ENCODE measurements around the gene TMEM164.

Gene TMEM164

DNA sequence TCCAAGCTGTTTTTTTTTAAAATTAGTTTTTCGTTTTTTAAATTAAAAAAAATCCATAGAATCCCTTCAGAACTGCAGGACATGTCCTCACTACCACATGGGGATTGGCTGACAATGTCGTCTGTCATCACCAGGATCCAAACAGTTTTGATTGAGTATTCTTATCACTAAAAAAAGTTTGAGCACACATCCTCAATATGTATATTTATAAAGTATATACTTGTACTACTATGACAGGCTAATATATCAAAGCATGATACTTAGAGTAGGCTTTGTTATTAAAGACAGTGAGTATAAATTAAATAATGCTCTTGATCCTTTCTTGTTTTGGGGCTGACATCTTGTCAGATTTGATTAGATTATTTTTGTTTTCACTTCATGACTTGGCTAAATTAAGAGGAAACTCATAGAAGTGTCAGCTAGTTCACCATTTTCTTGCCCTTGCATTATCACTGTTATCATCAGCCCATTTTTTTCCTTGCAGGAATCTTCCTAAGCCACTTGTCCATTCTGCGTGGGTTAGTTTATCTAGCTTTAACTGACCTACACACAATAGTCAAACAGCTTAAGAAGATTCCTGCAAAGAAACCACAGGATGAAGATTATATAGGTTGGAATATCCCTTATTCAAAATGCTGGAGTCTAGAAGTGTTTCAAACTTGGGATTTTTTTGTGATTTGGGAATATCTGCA lies 222.2 kb downstream of the TMEM164 start:
- Histone ChIP-seq H3K27me3 (no peaks in the 10 kb centered on the region), H3K4me1 (peaks cover 11% of the 10 kb centered on the region), H3K9me3 (no peaks in the 10 kb centered on the region), H3K4me3 (ENCODE audit: low read depth, low read length) (no peak overlapping the region), H3K36me3 (no peaks in the 10 kb centered on the region)
- TF ChIP-seq, protein P1, sequence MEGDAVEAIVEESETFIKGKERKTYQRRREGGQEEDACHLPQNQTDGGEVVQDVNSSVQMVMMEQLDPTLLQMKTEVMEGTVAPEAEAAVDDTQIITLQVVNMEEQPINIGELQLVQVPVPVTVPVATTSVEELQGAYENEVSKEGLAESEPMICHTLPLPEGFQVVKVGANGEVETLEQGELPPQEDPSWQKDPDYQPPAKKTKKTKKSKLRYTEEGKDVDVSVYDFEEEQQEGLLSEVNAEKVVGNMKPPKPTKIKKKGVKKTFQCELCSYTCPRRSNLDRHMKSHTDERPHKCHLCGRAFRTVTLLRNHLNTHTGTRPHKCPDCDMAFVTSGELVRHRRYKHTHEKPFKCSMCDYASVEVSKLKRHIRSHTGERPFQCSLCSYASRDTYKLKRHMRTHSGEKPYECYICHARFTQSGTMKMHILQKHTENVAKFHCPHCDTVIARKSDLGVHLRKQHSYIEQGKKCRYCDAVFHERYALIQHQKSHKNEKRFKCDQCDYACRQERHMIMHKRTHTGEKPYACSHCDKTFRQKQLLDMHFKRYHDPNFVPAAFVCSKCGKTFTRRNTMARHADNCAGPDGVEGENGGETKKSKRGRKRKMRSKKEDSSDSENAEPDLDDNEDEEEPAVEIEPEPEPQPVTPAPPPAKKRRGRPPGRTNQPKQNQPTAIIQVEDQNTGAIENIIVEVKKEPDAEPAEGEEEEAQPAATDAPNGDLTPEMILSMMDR (IDR thresholded peaks at IDR 0.05; ENCODE audit: low read depth, low read length) = no peak
- DNase-seq = no peak

DNA sequence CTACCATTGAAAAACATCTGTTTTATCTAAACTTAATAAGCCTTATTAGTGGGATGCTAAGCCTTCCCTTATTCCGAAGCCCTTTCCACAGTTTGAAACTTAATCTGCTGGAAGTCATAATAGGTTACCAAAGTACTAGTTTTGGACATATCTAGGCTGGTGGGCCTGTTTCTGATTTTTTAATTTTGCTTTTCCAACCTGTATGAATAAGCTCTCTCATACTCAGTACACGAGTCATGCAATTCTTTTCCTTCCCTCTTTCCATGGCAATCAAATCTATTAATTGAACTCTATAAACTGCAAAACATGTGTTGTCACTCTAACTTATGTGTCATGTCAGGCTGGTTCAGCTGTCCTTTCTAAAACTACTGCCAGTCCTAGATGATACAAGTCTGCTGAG lies 224.0 kb downstream of the TMEM164 start:
- no peaks in the 10 kb centered on the region for H3K36me3 ChIP-seq
- no peaks in the 10 kb centered on the region for H3K9me3 ChIP-seq
- TF ChIP-seq, protein P1 (IDR thresholded peaks at IDR 0.05; ENCODE audit: low read depth, low read length) = no peak
- H3K27me3 ChIP-seq = no peaks in the 10 kb centered on the region
- H3K4me1 ChIP-seq = peaks cover 11% of the 10 kb centered on the region
- DNase-seq = no peak
- no peak overlapping the region for H3K4me3 ChIP-seq (ENCODE audit: low read depth, low read length)
